NCI-H2196 (cell line): ENCODE data around the gene NPTX1.
A peak's percentile ranks its signal among the peaks of the same experiment; 100 is the strongest.
"Not testable (repeated sequence)": the region's sequence is repeated elsewhere in the genome, so short reads cannot be mapped to it uniquely, and the experiment has no call there.

Experiments
- DNase-seq: peaks from one replicate; lab custom pipeline; 2025; ENCODE audit not compliant: unreplicated experiment; lab: John Stamatoyannopoulos, UW

Gene NPTX1, protein sequence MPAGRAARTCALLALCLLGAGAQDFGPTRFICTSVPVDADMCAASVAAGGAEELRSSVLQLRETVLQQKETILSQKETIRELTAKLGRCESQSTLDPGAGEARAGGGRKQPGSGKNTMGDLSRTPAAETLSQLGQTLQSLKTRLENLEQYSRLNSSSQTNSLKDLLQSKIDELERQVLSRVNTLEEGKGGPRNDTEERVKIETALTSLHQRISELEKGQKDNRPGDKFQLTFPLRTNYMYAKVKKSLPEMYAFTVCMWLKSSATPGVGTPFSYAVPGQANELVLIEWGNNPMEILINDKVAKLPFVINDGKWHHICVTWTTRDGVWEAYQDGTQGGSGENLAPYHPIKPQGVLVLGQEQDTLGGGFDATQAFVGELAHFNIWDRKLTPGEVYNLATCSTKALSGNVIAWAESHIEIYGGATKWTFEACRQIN

DNA sequence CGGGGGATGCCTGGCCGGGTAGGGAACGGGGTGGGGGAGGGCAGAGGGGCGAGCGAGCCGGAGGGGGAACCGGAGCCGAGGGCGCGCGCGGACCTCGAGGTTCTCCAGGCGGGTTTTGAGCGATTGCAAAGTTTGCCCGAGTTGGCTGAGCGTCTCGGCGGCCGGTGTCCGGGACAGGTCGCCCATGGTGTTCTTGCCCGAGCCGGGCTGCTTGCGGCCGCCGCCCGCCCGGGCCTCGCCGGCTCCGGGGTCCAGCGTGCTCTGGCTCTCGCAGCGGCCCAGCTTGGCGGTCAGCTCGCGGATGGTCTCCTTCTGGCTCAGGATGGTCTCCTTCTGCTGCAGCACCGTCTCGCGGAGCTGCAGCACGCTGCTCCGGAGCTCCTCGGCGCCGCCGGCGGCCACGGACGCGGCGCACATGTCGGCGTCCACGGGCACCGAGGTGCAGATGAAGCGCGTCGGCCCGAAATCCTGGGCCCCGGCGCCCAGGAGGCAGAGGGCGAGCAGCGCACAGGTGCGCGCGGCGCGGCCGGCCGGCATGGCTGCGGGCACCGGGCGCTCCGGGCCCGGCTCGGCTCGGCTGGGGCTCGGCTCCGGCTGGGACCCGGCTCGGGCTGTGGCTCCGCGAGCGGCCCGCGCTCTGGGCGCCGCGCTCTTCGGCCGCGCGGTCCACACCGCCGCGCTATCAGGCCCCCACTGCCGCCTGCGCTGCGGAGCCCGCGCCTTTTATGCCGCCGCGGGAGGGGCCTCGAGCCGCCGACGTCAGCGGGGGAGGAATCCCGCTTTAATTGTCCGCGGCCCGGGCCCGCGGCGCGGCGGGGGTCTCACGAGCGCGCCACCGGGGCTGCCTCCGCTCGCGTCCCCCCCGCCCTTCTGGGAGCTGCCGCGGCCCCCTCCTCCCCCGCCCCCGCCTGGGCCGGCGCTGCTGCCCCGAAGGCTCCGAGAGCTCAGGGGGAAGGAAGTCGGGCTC is at the start of gene NPTX1:
TSS of gene NPTX1 (minus strand) at position 698 of the 967 bp plus-strand sequence. CDS start at position 537, 161 bp downstream.
- DNase-seq, result peak; percentile 80

DNA sequence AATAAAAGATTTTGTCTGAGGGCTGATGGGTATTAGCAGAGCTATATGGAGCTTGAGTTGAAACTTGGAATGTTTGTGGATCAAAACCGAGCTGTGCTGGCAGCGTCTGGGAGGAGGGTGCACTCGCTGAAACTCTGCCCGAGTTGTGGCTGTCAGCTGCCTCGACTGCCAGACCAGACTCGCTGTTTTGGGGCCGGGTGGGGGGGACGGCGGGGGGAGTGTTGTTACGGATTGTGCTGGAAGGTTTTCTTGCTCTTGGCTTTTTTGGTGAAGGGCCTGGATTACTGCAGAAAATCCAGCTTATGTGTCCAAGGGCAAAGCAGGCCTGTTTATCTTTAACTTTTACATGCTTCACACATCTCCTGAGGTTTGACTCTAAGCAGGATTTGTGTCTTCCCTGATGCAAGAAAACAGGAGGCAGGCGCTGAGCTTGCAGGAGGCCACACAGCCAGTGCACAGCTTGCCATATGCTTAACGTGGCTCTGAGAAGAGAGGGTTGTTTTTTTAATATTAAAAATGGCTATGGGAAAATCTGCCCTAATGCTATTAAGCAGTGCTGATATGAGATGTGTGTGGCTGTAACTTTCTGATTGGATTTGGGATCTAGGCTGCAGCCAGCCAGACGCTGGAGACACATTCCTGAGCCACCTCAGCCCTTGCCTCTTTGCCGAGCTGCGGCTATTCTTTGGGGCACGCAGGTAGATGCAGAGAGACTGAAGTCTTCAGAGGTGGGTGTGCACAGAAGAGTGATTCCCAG is 47.7 kb upstream of the NPTX1 start:
- no peak for DNase-seq

DNA sequence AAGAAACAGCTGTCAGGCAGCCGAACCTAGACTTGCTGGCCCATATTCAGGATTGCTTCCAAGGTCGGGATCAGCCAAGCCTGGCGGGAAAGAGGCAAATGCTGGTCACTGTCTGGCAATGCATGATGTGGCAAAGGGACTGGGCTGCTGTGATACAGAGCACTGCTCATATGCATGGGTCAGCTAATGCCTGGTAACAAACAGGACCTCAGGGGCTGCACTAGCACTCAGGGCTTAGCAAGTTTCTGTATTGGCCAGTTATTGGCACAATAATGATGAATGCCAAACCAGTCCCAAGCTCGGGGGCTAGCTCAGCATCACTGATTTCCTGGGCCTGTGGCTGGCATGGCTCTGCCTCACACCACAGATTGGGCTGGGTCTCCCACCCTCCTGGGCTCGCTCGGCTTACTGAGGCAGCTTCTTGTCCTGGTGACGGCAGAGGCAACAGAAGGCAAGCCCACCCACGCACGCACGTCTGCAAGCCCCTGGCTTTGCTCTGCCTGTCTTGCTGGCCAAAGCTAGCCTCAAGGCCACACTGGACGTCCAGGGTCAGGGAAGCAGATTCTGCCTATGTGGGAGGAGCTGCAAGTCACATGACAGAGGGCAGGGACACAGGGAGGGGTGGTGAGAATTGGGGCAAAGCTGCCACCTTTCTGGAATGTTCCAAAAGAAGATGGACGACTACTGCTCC is 46.8 kb upstream of the NPTX1 start:
- DNase-seq, result no peak

DNA sequence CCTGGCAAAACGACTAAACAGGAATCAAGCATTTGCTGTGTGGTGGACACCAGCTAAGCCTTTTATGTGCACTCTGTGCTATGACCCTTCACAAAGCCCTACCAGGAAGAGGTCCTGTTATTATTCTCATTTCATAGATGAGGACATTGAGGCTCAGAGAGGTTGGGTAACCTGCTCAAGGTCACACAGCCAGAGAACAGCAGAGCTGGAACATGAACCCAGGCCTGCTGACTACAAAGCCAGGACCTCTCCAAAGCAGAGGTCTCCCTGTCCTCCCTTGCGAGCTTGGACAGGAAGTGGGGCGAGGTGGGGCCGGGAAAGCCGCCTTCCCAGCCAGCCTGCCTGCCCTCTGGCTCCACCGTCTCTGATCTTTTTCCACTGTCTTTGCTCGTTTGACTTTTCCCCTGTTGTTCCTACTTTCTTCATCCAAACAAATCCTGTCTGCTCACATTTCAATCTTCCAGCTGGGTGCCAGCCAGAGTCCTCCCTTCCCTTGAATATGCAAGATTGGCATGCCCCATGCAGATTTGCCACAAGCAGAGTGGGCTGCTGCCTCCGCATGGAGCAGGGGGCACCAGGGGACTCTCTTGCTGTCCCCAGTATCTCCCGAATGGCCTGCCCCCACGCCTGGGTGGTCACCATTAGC is 44.5 kb upstream of the NPTX1 start:
- no peak for DNase-seq

DNA sequence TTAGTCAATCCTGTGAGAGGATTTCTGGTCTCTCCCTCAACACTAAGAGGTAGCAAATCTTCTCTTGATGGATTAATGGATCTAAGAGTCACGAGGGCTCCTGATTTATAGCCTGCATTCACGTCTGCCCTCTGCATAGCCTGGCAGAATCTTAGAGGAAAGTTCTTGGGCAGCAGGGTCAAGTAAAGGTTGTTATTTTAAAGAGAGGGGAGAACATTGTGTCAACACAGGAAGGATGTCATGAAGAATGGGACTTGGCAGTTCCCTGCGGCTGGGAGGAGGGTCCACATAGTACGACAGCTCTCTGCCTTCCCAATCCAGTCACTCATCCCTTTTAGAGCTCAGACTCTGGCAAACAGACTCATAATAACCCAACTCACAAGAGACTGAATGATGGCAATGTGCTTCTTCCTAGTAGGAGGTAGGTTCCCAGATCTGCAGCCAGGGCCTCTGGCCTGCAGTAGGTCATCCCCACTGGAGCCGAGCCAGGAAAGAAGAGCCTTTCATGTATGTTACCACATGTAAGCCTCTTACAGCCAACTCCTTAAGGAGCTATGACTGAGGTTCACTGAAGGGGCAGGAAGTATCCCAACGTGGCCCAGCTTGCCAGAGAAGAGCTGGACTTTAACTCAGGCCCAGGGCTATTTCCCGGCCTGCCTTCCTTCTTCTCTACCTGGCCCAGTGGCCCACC is 42.8 kb upstream of the NPTX1 start:
- no peak for DNase-seq

DNA sequence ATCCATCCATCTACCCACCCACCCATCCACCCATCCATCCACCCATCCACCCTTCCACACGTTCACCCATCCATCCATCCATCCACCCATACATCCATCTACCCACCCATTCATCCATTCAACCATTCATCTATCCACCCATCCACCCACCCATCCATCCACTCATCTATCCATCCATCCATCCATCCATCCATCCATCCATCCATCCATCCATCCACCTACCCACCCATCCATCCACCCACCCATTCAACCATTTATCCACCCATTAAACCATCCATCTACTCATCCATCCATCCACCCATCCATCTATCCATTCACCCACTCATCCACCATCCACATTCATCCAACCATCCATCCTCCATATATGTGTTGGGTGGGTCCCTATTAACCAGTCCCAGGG is 42.0 kb upstream of the NPTX1 start:
- no peak for DNase-seq

DNA sequence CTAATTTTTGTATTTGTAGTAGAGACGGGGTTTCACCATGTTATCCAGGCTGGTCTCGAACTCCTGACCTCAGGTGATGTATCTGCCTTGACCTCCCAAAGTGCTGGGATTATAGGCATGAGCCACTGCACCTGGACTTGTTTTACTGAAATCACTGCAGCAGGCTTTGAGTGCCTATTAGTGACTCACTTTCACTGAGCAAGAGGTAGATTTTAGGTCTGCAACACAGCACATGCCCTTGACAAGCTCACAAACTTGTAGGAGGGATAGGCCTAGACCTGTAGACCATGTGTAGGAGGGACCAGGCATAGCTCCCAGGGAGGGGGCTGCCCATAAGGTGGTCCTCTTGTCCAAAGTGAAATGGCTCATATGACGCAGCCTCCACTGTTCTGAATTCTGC is 41.2 kb upstream of the NPTX1 start:
- DNase-seq, result no peak

DNA sequence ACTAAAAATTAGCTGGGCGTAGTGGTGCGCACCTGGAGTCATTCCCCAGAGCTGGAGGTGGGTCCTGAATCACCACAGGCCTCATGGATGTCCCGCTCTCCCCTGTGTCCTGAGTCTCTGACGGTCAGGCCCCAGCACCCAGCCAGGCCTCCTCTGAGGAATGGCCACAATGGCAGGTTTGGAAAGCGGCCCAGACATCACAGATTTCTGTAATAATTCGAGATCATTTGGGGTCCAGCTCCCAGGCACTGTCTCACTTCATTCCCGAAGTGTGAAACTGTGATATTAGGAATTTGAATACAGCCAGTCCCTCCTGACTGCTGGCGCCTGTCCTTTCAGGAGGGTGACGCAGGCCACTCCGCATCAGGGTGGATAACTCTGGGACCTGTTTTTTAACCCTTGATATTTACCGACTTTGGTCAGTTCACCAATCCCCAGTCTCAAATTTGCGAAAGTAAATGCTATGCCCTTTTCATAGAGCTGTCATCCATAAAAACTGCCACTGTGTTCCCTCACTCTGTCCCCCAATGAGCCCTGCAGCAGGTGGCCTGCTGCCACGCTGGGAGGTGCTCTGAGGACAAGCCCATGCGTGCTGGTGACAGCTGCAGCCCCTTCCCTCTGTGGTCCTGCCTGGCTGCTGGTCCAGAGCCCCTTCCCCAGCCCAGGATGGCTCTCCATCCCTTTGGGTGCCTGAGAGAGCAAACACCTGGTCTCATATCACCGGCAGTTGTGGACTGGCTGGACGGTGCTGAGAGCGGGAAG is 39.9 kb upstream of the NPTX1 start:
- no peak for DNase-seq

DNA sequence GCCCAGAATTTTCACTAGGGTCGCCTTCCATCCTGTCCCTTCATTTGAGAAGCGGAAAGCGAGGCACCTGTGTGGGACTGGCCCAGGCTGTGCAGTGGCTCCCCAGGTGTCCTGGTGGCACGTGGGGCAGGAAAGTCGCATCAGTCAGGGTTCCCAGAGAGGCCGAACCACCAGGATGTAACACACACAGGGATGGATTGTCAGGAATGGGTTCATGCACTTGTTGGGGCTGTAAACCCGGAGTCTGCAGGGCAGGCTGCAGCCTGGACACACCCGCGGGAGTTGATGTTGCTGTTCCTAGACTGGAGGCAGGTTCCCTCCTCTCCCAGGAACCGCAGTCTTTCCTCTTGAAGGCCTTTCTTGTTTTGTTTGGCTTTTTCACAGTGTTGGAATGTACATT is 37.5 kb upstream of the NPTX1 start:
- DNase-seq, result no peak

DNA sequence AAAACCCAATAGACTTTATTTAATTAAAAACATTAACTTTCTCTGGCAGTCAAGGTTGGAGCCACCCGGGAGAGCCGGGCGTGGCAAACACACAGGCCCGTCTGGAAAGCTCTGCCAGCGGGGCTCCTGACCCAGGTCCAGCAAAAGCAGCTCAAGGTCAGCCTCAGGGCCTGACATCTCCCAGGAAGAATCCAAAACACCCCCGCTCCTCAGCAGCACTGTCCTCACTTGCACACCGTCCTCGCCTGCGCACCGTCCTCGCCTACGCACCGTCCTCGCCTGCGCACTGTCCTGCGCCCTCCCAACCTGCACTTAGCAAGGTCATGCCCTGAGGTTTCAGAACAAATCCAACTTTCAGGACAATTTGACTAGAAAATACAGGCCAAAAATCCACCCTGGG is 36.8 kb upstream of the NPTX1 start:
- DNase-seq, result no peak

DNA sequence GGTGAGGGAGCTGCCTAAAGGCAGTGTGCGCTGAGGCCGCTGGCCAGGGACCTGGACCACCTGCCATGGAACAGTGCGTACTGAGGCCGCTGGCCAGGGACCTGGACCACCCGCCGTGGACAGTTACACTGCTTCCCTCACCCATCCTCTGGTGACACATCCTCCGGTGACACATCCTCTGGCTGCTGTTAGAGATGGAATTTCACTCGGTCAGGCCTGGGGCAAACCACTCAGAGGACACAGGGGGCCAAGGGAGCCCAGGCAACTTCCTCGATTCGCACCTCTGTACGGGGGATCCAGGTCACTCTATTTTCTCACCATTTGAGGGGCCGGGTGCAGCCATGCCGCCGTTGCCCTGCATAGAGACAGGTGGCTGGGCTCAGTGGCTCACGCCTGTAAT is 35.8 kb upstream of the NPTX1 start:
- DNase-seq, result no peak

DNA sequence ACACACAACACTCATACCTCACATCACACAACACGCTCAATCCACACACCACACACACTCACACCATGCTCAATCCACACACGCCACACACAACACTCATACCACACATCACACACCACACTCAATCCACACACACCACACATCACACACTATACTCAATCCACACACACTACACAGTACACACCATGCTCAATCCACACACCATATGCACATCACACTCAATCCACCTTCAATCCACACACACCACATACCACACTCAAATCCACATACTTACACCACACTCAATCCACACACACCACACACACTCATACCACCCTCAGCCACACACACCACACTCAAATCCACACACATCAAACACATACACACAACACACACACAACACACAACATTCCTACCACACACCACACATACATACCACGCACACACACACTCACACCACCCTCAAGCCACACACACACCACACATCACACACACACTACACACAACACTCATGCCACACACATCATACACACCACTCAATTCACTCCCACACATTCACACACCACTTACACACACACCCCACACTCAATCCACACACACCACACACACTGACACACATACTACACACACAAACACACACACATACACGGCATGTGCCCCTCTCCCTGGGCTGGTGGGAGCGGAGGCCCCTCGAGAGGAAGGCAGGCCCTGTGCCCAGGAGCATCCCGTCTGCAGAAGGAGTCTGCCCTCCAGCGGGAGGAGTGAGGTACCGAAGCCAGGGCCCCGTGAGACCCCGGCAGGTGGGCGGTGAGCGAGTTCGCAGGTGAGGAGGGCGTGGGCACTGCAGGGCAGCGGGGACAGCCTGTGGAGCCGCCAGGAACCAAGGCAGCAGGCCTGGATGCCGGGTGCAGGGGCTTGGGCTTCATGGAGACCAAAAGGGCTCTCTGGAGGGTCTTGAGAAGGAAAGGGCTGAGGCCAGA is 35.1 kb upstream of the NPTX1 start:
- no peak for DNase-seq

DNA sequence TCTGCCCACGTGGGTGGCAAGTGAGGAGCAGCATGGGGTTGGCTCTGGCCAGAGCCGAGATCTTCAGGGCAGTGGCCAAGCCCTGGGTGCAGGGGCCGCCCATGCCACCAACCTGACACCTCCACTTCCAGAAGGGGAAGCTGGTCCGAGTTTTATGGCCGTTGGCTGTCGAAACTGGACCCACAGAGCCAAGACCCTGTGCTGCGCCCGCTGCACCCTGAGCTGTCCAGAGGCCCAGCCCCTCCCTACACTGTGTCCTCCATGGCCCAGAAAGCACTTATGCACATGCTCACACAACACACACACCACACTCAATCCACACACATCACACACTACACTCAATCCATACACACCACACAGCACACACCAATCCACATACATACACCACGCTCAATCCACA is 34.4 kb upstream of the NPTX1 start:
- DNase-seq, result no peak

DNA sequence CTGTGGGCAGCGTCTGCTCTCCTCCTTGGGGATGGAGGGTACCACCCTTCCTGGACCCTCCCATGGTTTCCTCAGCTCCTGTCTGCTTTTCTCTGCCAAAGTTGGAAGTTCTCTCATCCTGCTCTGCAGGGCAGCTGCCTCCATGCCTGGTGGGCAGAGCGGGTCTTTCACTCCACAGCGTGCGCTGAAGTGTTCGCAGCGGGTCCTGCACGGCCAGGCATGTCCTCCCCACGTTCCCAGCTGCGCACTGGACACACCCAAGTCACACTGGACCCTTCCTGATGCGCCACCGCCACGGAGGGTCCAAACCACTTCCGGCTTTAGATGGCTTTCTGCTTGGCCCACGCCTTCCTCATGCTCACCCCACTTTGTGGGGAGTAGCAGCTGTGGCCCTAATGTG is 33.7 kb upstream of the NPTX1 start:
- no peak for DNase-seq

DNA sequence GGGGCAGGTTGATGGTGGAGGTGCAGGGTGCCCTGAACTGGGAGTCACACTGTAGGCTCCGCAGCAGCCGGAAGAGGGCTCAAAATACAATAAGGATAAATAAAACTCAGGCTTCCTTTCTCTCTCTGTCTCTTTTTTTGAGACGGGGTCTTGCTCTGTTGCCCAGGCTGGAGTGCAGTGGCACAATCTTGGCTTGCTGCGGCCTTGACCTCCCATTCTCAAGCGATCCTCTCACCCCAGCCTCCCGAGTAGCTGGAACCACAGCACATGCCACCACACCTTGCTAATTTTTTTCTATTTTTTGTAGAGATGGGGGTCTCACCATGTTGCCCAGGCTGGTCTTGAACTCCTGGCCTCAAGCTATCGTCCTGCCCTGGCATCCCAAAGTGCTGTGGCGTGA is 32.9 kb upstream of the NPTX1 start:
- DNase-seq, result no peak

DNA sequence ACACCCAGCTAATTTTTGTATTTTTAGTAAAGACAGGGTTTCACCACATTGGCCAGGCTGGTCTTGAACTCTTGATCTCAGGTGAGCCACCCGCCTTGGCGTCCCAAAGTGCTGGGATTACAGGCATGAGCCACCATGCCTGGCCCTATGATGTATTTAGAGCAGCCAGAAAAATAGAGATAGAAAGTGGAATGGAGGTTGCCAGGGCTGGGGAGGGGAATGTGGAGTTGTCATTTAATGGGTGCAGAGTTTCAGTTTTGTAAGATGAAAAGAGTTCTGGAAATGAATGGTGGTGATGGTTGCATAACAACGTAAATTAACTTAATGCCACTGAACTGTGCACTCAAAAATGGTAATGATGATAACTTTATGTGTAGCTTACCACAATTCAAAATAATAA is 31.6 kb upstream of the NPTX1 start:
- no peak for DNase-seq

DNA sequence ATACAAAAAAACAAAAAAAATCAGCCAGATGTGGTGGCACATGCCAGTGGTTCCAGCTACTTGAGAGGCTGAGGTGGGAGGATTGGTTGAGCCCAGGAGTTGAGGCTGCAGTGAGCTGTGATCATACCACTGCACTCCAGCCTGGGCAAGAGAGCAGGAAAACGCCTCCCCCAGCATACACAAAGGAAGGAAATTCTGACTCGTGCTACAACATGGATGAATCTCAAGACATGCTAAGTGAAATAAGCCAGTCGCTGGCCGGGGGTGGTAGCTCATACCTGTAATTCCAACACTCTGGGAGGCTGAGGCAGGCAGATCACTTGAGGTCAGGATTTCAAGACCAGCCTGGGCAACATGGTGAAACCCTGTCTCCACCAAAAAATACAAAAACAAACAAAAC is 30.8 kb upstream of the NPTX1 start:
- not testable (repeated sequence) for DNase-seq
